Neuron (in vitro differentiated cells): ENCODE measurements around the gene LONRF2.
A peak's percentile ranks its signal among the peaks of the same experiment; 100 is the strongest.
"Not testable (repeated sequence)": the region's sequence is repeated elsewhere in the genome, so short reads cannot be mapped to it uniquely, and the experiment has no call there.

Experiments
- H2AFZ ChIP-seq: one replicate; pipeline ENCODE4 v1.6.1; 2013; ENCODE audit warnings: low read depth, mild to moderate bottlenecking, inconsistent platforms, low read length, moderate library complexity
- H3K27me3 ChIP-seq: one replicate; pipeline ENCODE4 v1.6.1; 2013; ENCODE audit warnings: low read length; ENCODE audit not compliant: insufficient read depth
- H3K36me3 ChIP-seq: one replicate; pipeline ENCODE4 v1.6.1; 2013; ENCODE audit warnings: low read length; ENCODE audit not compliant: insufficient read depth
- H3K4me1 ChIP-seq: one replicate; pipeline ENCODE4 v1.6.1; 2013; ENCODE audit warnings: low read length; ENCODE audit not compliant: insufficient read depth
- H3K4me3 ChIP-seq: 2 replicates; pipeline ENCODE4 v1.5.1; 2013; ENCODE audit warnings: mild to moderate bottlenecking, low read length, moderate library complexity
- H3K9me3 ChIP-seq: one replicate; pipeline ENCODE4 v1.6.1; 2013; ENCODE audit warnings: low read length

LONRF2 gene

GRCh38 chr2:100253786-100254185, 68.5 kb downstream of the LONRF2 start:
- Histone ChIP-seq H3K4me3 (no peak overlapping the region), H3K9me3 (no peaks in the 10 kb centered on the region), H3K36me3 (no peaks in the 10 kb centered on the region), H3K27me3 (no peaks in the 10 kb centered on the region), H3K4me1 (no peaks in the 10 kb centered on the region), H2AFZ (no peak overlapping the region)

- no peaks in the 10 kb centered on the region for H3K27me3 ChIP-seq
- H3K4me3 ChIP-seq: no peak overlapping the region
- no peaks in the 10 kb centered on the region for H3K9me3 ChIP-seq
- H2AFZ ChIP-seq: no peak overlapping the region
- no peaks in the 10 kb centered on the region for H3K4me1 ChIP-seq
- H3K36me3 ChIP-seq: no peaks in the 10 kb centered on the region
These were observed 69.2 kb downstream of the LONRF2 start for GRCh38 chr2:100252811-100253698.

- Histone ChIP-seq H3K36me3 (no peaks in the 10 kb centered on the region), H3K4me1 (no peaks in the 10 kb centered on the region), H3K4me3 (no peak overlapping the region)
These were observed 71.7 kb downstream of the LONRF2 start for GRCh38 chr2:100250645-100251044.

GRCh38 chr2:100248971-100249370, 73.3 kb downstream of the LONRF2 start:
- H3K4me1 ChIP-seq: no peaks in the 10 kb centered on the region
- H3K4me3 ChIP-seq: no peak overlapping the region
- no peaks in the 10 kb centered on the region for H3K36me3 ChIP-seq
- no peaks in the 10 kb centered on the region for H3K27me3 ChIP-seq
- peaks cover 2% of the 10 kb centered on the region for H3K9me3 ChIP-seq
- H2AFZ ChIP-seq: no peak overlapping the region

More at GRCh38 chr2:100250645-100251044, 71.7 kb downstream of the LONRF2 start:
- H3K27me3 ChIP-seq: no peaks in the 10 kb centered on the region
- H3K9me3 ChIP-seq: no peaks in the 10 kb centered on the region
- H2AFZ ChIP-seq: no peak overlapping the region

GRCh38 chr2:100248556-100248955, 73.7 kb downstream of the LONRF2 start:
- H2AFZ ChIP-seq, H3K9me3 ChIP-seq, H3K4me1 ChIP-seq: not testable (repeated sequence)

GRCh38 chr2:100248044-100248330, 74.3 kb downstream of the LONRF2 start:
- Histone ChIP-seq H3K36me3 (no peaks in the 10 kb centered on the region), H3K9me3 (peaks cover 2% of the 10 kb centered on the region), H3K4me3 (no peak overlapping the region), H3K4me1 (no peaks in the 10 kb centered on the region), H3K27me3 (no peaks in the 10 kb centered on the region), H2AFZ (no peak overlapping the region)

More at GRCh38 chr2:100248556-100248955, 73.7 kb downstream of the LONRF2 start:
- not testable (repeated sequence) for H3K27me3 ChIP-seq, H3K4me3 ChIP-seq, H3K36me3 ChIP-seq

GRCh38 chr2:100247256-100248043, 74.9 kb downstream of the LONRF2 start:
- no peak overlapping the region for H2AFZ ChIP-seq
- no peak overlapping the region for H3K4me3 ChIP-seq
- H3K4me1 ChIP-seq: no peaks in the 10 kb centered on the region

GRCh38 chr2:100246163-100247145, 75.8 kb downstream of the LONRF2 start:
- Histone ChIP-seq H3K27me3 (no peaks in the 10 kb centered on the region), H3K36me3 (no peaks in the 10 kb centered on the region), H3K9me3 (peaks cover 2% of the 10 kb centered on the region), H3K4me1 (no peaks in the 10 kb centered on the region), H3K4me3 (no peak overlapping the region), H2AFZ (no peak overlapping the region)

More at GRCh38 chr2:100247256-100248043, 74.9 kb downstream of the LONRF2 start:
- Histone ChIP-seq H3K36me3 (no peaks in the 10 kb centered on the region), H3K9me3 (peaks cover 2% of the 10 kb centered on the region), H3K27me3 (no peaks in the 10 kb centered on the region)

GRCh38 chr2:100245681-100246080, 76.6 kb downstream of the LONRF2 start:
- no peaks in the 10 kb centered on the region for H3K36me3 ChIP-seq
- no peaks in the 10 kb centered on the region for H3K27me3 ChIP-seq
- H3K4me3 ChIP-seq: no peak overlapping the region
- peaks cover 2% of the 10 kb centered on the region for H3K9me3 ChIP-seq
- no peaks in the 10 kb centered on the region for H3K4me1 ChIP-seq
- no peak overlapping the region for H2AFZ ChIP-seq

- Histone ChIP-seq H3K4me1 (no peaks in the 10 kb centered on the region), H3K36me3 (no peaks in the 10 kb centered on the region), H3K9me3 (peaks cover 2% of the 10 kb centered on the region), H3K27me3 (no peaks in the 10 kb centered on the region), H3K4me3 (no peak overlapping the region), H2AFZ (no peak overlapping the region)
These were observed 77.3 kb downstream of the LONRF2 start for GRCh38 chr2:100244881-100245605.

GRCh38 chr2:100243631-100244030, 78.7 kb downstream of the LONRF2 start:
- Histone ChIP-seq H3K9me3 (peaks cover 2% of the 10 kb centered on the region), H3K27me3 (no peaks in the 10 kb centered on the region), H2AFZ (no peak overlapping the region)

GRCh38 chr2:100242891-100243619, 79.2 kb downstream of the LONRF2 start:
- no peak overlapping the region for H3K4me3 ChIP-seq
- H3K36me3 ChIP-seq: no peaks in the 10 kb centered on the region
- peaks cover 13% of the 10 kb centered on the region for H3K4me1 ChIP-seq
- peak overlapping the region; percentile 11 for H2AFZ ChIP-seq
- no peaks in the 10 kb centered on the region for H3K27me3 ChIP-seq
- peaks cover 2% of the 10 kb centered on the region for H3K9me3 ChIP-seq

More at GRCh38 chr2:100243631-100244030, 78.7 kb downstream of the LONRF2 start:
- Histone ChIP-seq H3K36me3 (no peaks in the 10 kb centered on the region), H3K4me1 (peaks cover 7% of the 10 kb centered on the region), H3K4me3 (no peak overlapping the region)
